DOHH2 (cell line): ENCODE measurements around the gene SMC6.

ENCODE experiments used
- EZH2phosphoT487 ChIP-seq: fragments of 200-600 bp; sonication (generic); IDR thresholded peaks from 2 replicates; pipeline ENCODE4 v1.6.1; 2017; ENCODE audit warnings: borderline replicate concordance, mild to moderate bottlenecking, antibody characterized with exemption, low read length, moderate library complexity, mixed read lengths
- TF ChIP-seq, protein P1 (sequence below): fragments of 200-600 bp; sonication (generic); IDR thresholded peaks from one replicate; pipeline ENCODE4 v1.5.1; 2014; ENCODE audit warnings: antibody characterized with exemption, mild to moderate bottlenecking, low read depth, low read length; ENCODE audit not compliant: poor library complexity, severe bottlenecking

DNA sequence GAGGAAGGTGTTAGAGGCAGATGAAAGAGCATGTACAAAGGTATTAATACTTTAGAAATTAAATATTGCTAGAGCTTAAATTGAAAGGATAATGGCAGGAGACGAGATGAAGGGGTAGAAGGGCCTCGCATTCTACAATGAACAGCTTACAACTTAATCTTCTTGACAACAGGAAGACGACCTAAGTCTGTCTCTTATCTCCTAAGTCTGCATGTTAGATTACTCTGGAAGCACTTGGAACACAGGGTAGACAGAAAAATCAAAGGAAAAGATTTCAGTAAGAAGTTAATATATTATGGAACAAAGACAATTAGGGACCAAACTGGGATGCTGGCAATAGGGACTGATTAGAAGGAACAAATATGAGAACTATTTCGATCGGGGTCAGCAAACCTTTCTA lies 34.9 kb downstream of the SMC6 start:
- TF ChIP-seq, protein P1, sequence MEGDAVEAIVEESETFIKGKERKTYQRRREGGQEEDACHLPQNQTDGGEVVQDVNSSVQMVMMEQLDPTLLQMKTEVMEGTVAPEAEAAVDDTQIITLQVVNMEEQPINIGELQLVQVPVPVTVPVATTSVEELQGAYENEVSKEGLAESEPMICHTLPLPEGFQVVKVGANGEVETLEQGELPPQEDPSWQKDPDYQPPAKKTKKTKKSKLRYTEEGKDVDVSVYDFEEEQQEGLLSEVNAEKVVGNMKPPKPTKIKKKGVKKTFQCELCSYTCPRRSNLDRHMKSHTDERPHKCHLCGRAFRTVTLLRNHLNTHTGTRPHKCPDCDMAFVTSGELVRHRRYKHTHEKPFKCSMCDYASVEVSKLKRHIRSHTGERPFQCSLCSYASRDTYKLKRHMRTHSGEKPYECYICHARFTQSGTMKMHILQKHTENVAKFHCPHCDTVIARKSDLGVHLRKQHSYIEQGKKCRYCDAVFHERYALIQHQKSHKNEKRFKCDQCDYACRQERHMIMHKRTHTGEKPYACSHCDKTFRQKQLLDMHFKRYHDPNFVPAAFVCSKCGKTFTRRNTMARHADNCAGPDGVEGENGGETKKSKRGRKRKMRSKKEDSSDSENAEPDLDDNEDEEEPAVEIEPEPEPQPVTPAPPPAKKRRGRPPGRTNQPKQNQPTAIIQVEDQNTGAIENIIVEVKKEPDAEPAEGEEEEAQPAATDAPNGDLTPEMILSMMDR: no peak
- TF ChIP-seq EZH2phosphoT487: no peak
